Uterus (tissue), 4 donors: ENCODE measurements around the gene WDR91. TPM values are rescaled to one million over a fixed set of nuclear protein-coding genes. Genes with fewer than 3 reads are reported as not detected.
"Not testable (repeated sequence)": the region's sequence is repeated elsewhere in the genome, so short reads cannot be mapped to it uniquely, and the experiment has no call there.

Experiments
- DNase-seq, 2 donors: peaks; one replicate each; pipeline ENCODE4 v3.0.0-alpha.2; 2019 to 2020
- H3K27ac ChIP-seq, 2 donors: fragments of 200-600 bp; sonication (generic); 1 replicate in 1 of 2; 2 replicates in 1 of 2; pipeline ENCODE4 v1.5.1; 2016 to 2018
- H3K27me3 ChIP-seq, 2 donors: fragments of 200-600 bp; sonication (generic); one replicate each; pipeline ENCODE4 v1.5.1; 2018 to 2019; ENCODE audit warnings: control low read depth in 1 of 2
- H3K36me3 ChIP-seq, 2 donors: fragments of 200-600 bp; sonication (generic); one replicate each; pipeline ENCODE4 v1.5.1; 2019; ENCODE audit warnings: control low read depth in 1 of 2
- H3K4me1 ChIP-seq, 2 donors: fragments of 200-600 bp; sonication (generic); one replicate each; pipeline ENCODE4 v1.5.1; 2018 to 2019; ENCODE audit warnings: control low read depth in 1 of 2
- H3K4me3 ChIP-seq, 2 donors: fragments of 200-600 bp; sonication (generic); 1 replicate in 1 of 2; 2 replicates in 1 of 2; pipeline ENCODE4 v1.5.1; 2018 to 2019; ENCODE audit warnings: mild to moderate bottlenecking in 1 of 2
- H3K9me3 ChIP-seq, 2 donors: fragments of 200-600 bp; sonication (generic); one replicate each; pipeline ENCODE4 v1.5.1; 2019; ENCODE audit warnings: control low read depth in 1 of 2
- CTCF ChIP-seq, 4 experiments: fragments of 200-600 bp in 2 of 4; fragments of 450-650 bp in 2 of 4; sonication (generic) in 2 of 4; IDR thresholded peaks; one replicate each; pipeline ENCODE4 v1.5.1; 2016 to 2019; ENCODE audit warnings: antibody characterized with exemption in 4 of 4, mild to moderate bottlenecking in 2 of 4, moderate library complexity in 1 of 4
- POLR2A ChIP-seq, 2 donors: fragments of 450-650 bp; IDR thresholded peaks; one replicate each; pipeline ENCODE4 v1.6.1; 2016; ENCODE audit warnings: antibody characterized with exemption in 2 of 2, mild to moderate bottlenecking in 1 of 2, moderate library complexity in 1 of 2
- intact Hi-C: fragments of 100-400 bp; cut with DNase I; formaldehyde crosslinking; loops from one replicate; pipeline ENCODE4 v1.15.1; 2023; ENCODE audit warnings: low total_unique reads
- total RNA-seq, 4 donors: library from RNA; depleted of rRNA in 3 of 4; stranded (reverse); fragments of >200 nt in 3 of 4; gene quantifications; one replicate each; pipeline versions ENCODE4 v1.1.0 to v1.2.4, GENCODE V29; 2014 to 2023
- donor health status: DM: yes; HTN: yes; CAD: no.

WDR91 gene
- total RNA-seq, 4 donors from 2014 or later: 11.8 to 33.2 (median 17.1) TPM

- DNase-seq: no peak
- H3K9me3 ChIP-seq: no peaks in the 10 kb centered on the region
- TF ChIP-seq CTCF (IDR thresholded peaks at IDR 0.05) (no peak), POLR2A (IDR thresholded peaks at IDR 0.05) (no peak)
- no peaks in the 10 kb centered on the region for H3K36me3 ChIP-seq
- H3K27ac ChIP-seq: no peak overlapping the region
- H3K4me1 ChIP-seq: no peaks in the 10 kb centered on the region
- no peaks in the 10 kb centered on the region for H3K27me3 ChIP-seq
- H3K4me3 ChIP-seq: no peak overlapping the region
- intact Hi-C loops: no loop called here
These were observed 27.9 kb upstream of the WDR91 start for GRCh38 chr7:135239263-135239662.

DNA sequence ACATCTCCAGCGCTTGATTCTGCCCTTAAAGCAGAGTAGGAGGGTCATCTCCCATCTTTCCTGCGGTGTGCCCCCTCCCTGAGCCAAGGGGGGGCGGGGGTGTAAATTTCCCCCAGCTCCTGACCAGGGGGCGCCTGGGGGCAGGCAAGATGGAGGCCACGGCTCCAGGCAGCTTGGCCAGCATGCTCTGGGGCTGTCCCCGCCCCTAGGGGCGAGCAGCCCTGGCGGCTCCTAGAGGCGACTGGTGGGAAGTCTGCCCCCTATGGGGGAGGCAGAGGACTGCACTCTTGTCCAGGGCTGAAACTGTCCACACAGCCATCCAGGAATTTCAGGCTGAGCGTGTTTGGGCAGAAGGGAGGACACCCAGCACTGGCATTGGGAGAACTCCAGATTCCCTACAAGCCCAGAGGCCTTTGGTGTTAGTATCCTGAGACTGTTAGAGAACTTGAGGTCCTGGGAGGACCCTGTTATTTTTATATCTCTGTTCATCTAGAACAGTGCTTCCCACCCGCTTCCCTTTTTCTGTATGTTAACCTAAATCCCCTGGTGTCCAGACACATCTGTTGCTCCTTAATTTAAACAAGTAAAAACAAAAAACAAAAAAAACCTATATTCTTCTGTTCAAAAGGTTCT, 26.9 kb upstream of the WDR91 start:
- Histone ChIP-seq H3K27me3 (no peaks in the 10 kb centered on the region), H3K36me3 (no peaks in the 10 kb centered on the region), H3K27ac (no peak overlapping the region), H3K4me1 (no peaks in the 10 kb centered on the region), H3K4me3 (no peak overlapping the region), H3K9me3 (no peaks in the 10 kb centered on the region)
- intact Hi-C loops: no loop called here
- TF ChIP-seq CTCF (IDR thresholded peaks at IDR 0.05) (no peak), POLR2A (IDR thresholded peaks at IDR 0.05) (no peak)
- no peak for DNase-seq

DNA sequence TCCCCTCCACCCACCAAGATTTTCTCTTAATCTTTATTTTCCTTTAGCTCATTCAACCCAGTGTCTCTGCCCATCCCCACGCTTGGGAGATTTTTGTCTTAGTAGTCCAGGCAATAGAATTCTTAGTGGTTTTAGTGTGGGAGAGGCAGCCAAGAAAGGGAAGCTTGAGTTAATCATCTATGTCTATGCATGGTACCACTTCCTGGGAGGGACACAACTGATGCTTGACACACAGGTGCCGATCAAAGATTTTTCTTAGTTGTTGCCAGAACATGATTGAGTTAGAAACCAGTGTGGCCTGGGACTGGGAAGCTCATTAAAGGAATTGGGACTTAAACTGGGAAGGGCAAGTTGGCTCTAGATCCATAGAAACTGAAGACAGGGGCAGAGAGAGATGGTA, 25.4 kb upstream of the WDR91 start:
- Histone ChIP-seq H3K27me3 (no peaks in the 10 kb centered on the region), H3K27ac (no peak overlapping the region), H3K9me3 (no peaks in the 10 kb centered on the region), H3K4me3 (no peak overlapping the region), H3K36me3 (no peaks in the 10 kb centered on the region), H3K4me1 (no peaks in the 10 kb centered on the region)
- intact Hi-C loops: no loop called here
- TF ChIP-seq CTCF (IDR thresholded peaks at IDR 0.05) (no peak), POLR2A (IDR thresholded peaks at IDR 0.05) (no peak)
- no peak for DNase-seq

DNA sequence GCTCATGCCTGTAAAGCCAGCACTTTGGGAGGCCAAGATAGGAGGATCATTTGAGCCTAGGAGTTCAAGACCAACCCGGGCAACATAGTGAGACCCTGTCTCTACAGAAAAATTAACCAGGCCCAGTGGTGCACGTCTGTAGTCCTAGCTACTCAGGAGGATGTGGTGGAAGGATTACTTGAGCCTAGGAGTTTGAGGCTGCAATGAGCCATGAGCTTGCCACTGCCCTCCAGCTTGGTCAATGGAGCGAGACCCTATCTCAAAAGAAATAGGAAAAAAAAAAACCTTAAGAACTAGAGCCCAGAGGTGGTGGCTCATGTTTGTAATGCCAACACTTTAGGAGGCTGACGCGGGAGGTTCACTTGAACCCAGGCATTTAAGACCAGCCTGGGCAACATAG, 24.5 kb upstream of the WDR91 start:
- H3K9me3 ChIP-seq: no peaks in the 10 kb centered on the region
- no peak overlapping the region for H3K4me3 ChIP-seq
- no peaks in the 10 kb centered on the region for H3K27me3 ChIP-seq
- H3K27ac ChIP-seq: no peak overlapping the region
- TF ChIP-seq POLR2A (IDR thresholded peaks at IDR 0.05) (no peak), CTCF (IDR thresholded peaks at IDR 0.05) (no peak)
- no peak for DNase-seq
- H3K4me1 ChIP-seq: no peaks in the 10 kb centered on the region
- H3K36me3 ChIP-seq: no peaks in the 10 kb centered on the region
- intact Hi-C loops: no loop called here

DNA sequence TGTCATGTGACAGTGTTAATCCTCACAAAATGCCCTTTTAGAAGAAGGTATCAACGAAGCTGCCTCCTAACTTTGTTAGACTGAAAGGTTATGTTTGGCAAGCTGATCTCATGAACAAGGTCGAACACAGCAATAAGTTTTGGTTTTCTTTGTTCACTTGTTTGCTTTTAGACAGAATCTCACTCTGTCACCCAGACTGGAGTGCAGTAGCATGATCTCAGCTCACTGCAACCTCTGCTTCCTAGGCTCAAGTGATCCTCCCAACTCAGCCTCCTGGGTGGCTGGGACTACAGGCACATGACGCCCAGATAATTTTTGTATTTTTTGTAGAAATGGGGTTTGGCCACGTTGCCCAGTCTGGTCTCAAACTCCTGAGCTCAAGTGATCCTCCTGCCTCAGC, 23.4 kb upstream of the WDR91 start:
- no peak for DNase-seq
- Histone ChIP-seq H3K36me3 (no peaks in the 10 kb centered on the region), H3K27me3 (no peaks in the 10 kb centered on the region), H3K27ac (no peak overlapping the region), H3K9me3 (no peaks in the 10 kb centered on the region), H3K4me1 (no peaks in the 10 kb centered on the region), H3K4me3 (no peak overlapping the region)
- TF ChIP-seq CTCF (IDR thresholded peaks at IDR 0.05) (no peak), POLR2A (IDR thresholded peaks at IDR 0.05) (no peak)
- intact Hi-C loops: no loop called here

DNA sequence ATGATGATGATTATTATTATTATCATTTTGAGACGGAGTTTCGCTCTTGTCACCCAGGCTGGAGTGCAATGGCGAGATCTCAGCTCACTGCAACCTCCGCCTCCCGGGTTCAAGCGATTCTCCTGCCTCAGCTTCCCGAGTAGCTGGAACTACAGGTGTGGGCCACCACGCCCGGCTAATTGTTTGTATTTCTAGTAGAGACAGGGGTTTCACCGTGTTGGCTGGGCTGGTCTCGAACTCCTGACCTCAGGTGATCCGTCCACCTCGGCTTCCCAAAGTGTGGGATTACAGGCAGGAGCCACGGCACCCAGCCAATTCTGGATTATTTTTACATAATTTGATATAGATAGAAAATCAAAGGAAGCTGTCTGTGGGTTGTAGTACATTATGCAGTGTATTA, 22.8 kb upstream of the WDR91 start:
- H3K27me3 ChIP-seq, intact Hi-C loops, H3K27ac ChIP-seq, H3K36me3 ChIP-seq, H3K4me1 ChIP-seq, H3K4me3 ChIP-seq, H3K9me3 ChIP-seq, DNase-seq: not testable (repeated sequence)
